A673 (cell line): ENCODE data around the gene NCOA3.

Experiments
- EZH2 ChIP-seq: fragments of 200-600 bp; sonication (generic); IDR thresholded peaks from 2 replicates; pipeline ENCODE4 v1.6.1; 2017; ENCODE audit warnings: borderline replicate concordance, low read depth, mild to moderate bottlenecking, mixed read lengths, antibody characterized with exemption, low read length; ENCODE audit not compliant: poor library complexity, severe bottlenecking
- TF ChIP-seq, protein P1 (sequence below): fragments of 300-800, 200-600 bp; sonication (generic); conservative IDR thresholded peaks from 2 replicates; pipeline ENCODE4 v1.5.1; 2017; ENCODE audit warnings: low read depth, mild to moderate bottlenecking, antibody characterized with exemption, low read length, moderate library complexity, mixed read lengths

DNA sequence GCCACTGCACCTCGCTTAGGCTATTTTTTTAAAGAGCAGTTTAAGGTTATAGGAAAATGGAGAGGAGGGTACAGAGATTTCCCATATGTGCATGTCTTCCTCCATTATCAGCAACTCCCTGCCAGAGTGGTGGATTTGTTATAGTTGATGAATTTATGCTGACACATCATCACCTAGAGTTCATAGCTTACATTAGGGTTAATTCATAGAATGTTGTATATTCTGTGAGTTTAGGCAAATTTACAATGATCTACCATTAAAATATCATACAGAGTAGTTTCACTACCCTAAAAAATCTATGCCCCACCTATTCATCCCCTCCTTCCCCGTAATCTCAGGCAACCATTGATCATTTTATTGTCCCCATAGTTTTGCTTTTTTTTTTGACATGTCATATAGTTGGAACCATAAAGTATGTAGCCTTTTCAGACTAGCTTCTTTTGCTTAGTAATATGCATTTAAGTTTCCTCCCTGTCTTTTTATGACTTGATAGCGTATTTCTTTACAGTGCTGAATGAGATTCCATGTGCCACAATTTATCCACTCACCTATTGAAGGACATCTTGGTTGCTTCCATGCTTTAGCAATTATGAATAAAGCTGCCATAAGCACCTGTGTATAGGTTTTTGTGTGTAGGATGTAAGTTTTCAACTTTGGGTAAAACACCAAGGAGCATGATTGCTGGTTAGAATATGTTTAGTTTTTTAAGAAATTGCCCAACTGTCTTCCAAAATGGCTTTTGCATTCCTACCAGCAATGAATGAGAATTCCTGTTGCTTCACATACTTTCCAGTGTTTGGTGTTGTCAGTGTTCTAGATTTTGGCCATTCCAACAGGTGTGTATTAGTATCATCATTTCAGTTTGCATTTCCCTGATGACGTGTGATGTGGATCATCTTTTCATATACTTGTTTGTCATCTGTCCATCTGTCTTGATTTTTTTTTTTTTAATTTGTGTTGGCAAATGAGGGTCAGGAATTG lies 60.2 kb downstream of the NCOA3 start:
- TF ChIP-seq, protein P1, sequence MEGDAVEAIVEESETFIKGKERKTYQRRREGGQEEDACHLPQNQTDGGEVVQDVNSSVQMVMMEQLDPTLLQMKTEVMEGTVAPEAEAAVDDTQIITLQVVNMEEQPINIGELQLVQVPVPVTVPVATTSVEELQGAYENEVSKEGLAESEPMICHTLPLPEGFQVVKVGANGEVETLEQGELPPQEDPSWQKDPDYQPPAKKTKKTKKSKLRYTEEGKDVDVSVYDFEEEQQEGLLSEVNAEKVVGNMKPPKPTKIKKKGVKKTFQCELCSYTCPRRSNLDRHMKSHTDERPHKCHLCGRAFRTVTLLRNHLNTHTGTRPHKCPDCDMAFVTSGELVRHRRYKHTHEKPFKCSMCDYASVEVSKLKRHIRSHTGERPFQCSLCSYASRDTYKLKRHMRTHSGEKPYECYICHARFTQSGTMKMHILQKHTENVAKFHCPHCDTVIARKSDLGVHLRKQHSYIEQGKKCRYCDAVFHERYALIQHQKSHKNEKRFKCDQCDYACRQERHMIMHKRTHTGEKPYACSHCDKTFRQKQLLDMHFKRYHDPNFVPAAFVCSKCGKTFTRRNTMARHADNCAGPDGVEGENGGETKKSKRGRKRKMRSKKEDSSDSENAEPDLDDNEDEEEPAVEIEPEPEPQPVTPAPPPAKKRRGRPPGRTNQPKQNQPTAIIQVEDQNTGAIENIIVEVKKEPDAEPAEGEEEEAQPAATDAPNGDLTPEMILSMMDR, result no peak
- TF ChIP-seq EZH2, result no peak
